ENCODE results near the gene TRIP13.

Gene TRIP13

GRCh38 chr5:912280-913091 is 19.8 kb downstream of the TRIP13 start:
- TF ChIP-seq TAF1 (IDR thresholded peaks at IDR 0.05; ENCODE audit: borderline replicate concordance, insufficient read depth, low read length) (no peak), REST (IDR thresholded peaks at IDR 0.05; ENCODE audit: insufficient read depth in 1 of 2, low read depth in 2 of 2, low read length in 2 of 2) (no peak), POLR2AphosphoS5 (IDR thresholded peaks at IDR 0.05; ENCODE audit: low read depth, low read length) (no peak), FOXP2 (optimal IDR thresholded peaks at IDR 0.05; ENCODE audit: borderline replicate concordance, extremely low read depth, extremely low read length, insufficient read depth) (no peak), SIN3A (IDR thresholded peaks at IDR 0.05; ENCODE audit: borderline replicate concordance, insufficient read depth, low read length) (no peak)

- TF ChIP-seq FOXP2 (optimal IDR thresholded peaks at IDR 0.05; ENCODE audit: borderline replicate concordance, extremely low read depth, extremely low read length, insufficient read depth), result no peak
- TF ChIP-seq SIN3A (IDR thresholded peaks at IDR 0.05; ENCODE audit: borderline replicate concordance, insufficient read depth, low read length), result no peak
- TF ChIP-seq POLR2AphosphoS5 (IDR thresholded peaks at IDR 0.05; ENCODE audit: low read depth, low read length), result no peak
- TF ChIP-seq TAF1 (IDR thresholded peaks at IDR 0.05; ENCODE audit: borderline replicate concordance, insufficient read depth, low read length), result no peak
- TF ChIP-seq REST (IDR thresholded peaks at IDR 0.05; ENCODE audit: insufficient read depth in 1 of 2, low read depth in 2 of 2, low read length in 2 of 2), result no peak
These were observed 21.5 kb downstream of the TRIP13 start for GRCh38 chr5:914174-914573.

GRCh38 chr5:914612-915011 is 21.9 kb downstream of the TRIP13 start:
- no peak for TF ChIP-seq POLR2AphosphoS5 (IDR thresholded peaks at IDR 0.05; ENCODE audit: low read depth, low read length)
- no peak for TF ChIP-seq FOXP2 (optimal IDR thresholded peaks at IDR 0.05; ENCODE audit: borderline replicate concordance, extremely low read depth, extremely low read length, insufficient read depth)
- TF ChIP-seq TAF1 (IDR thresholded peaks at IDR 0.05; ENCODE audit: borderline replicate concordance, insufficient read depth, low read length), result no peak
- no peak for TF ChIP-seq REST (IDR thresholded peaks at IDR 0.05; ENCODE audit: insufficient read depth in 1 of 2, low read depth in 2 of 2, low read length in 2 of 2)
- no peak for TF ChIP-seq SIN3A (IDR thresholded peaks at IDR 0.05; ENCODE audit: borderline replicate concordance, insufficient read depth, low read length)

- TF ChIP-seq TAF1 (IDR thresholded peaks at IDR 0.05; ENCODE audit: borderline replicate concordance, insufficient read depth, low read length) (no peak), POLR2AphosphoS5 (IDR thresholded peaks at IDR 0.05; ENCODE audit: low read depth, low read length) (no peak), SIN3A (IDR thresholded peaks at IDR 0.05; ENCODE audit: borderline replicate concordance, insufficient read depth, low read length) (no peak), REST (IDR thresholded peaks at IDR 0.05; ENCODE audit: insufficient read depth in 1 of 2, low read depth in 2 of 2, low read length in 2 of 2) (no peak), FOXP2 (optimal IDR thresholded peaks at IDR 0.05; ENCODE audit: borderline replicate concordance, extremely low read depth, extremely low read length, insufficient read depth) (no peak)
These were observed 23.3 kb downstream of the TRIP13 start for GRCh38 chr5:915946-916345.

Data from PFSK-1 (cell line).